HG03460 (cell line): ENCODE measurements around the gene SOX13.

Experiments
- ATAC-seq: cut with Tn5 transposase; IDR thresholded peaks from one replicate; pipeline ENCODE4 v1.9.1; 2021; ENCODE audit not compliant: unreplicated experiment

The SOX13 gene

GRCh38 chr1:204149635-204150565 is 77.0 kb downstream of the SOX13 start:
- no peak for ATAC-seq

GRCh38 chr1:204150702-204151551 is 78.0 kb downstream of the SOX13 start:
- ATAC-seq: no peak

- ATAC-seq: no peak
Measured at GRCh38 chr1:204151552-204152309, 78.8 kb downstream of the SOX13 start, which contains the start of gene ETNK2. ETNK2 (minus strand) TSS chr1:204152044; CDS start chr1:204151852, 192 bp downstream.

DNA sequence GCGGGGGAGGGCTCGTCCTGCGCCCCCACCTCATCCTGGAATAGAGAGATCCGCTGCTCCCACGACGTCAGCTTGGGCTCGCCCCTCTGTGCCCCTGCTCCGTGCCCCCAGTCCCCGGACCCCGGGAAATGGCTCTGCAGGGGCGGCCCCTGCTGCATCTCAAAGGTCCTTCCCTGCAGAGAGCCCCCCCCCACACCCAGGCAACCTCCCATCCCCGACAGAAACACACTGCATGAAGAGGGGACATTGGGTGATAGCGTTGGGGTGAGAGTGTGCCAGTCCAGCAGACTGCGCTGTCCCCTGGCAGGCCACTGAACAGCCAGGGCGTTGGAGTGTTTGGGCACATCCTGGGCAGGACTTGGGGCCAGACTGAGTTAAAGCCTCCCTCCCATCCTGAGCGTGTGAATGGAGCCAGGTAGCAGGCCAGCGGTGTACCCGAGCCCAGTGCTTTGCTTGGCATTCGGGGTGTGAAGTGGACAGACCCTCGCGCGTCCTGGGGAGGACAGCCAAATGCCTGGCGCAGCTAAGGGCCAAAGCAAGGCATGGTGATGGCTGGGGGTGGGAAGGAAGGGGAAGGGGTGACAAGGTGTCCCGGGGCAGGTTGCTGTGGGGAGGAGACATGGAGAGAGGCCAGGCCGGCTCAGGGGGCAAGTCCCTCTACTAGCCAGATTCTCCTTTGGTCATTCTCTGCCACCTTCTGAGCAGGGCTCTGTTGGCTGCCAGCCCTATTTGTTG is 79.6 kb downstream of the SOX13 start:
- ATAC-seq: no peak

DNA sequence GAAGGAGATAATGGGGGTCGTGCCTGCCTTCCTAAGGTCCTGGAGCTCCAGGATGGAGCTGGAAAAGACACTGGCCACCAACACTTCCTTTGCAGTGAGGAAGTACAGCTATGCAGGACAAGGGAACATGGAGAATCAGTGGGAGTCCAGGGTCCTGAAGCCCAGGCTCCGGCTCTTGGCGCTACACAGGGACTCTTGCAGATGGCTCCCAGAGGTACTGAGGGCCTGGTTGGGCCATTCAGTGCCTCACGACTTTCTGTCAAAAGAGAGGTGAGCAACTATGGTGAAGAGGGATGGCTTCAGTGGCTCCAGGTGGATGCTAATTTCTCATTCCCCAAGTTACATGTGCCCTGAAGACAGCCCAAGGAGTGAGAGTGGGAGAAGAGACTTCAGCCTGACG is 80.8 kb downstream of the SOX13 start:
- no peak for ATAC-seq

DNA sequence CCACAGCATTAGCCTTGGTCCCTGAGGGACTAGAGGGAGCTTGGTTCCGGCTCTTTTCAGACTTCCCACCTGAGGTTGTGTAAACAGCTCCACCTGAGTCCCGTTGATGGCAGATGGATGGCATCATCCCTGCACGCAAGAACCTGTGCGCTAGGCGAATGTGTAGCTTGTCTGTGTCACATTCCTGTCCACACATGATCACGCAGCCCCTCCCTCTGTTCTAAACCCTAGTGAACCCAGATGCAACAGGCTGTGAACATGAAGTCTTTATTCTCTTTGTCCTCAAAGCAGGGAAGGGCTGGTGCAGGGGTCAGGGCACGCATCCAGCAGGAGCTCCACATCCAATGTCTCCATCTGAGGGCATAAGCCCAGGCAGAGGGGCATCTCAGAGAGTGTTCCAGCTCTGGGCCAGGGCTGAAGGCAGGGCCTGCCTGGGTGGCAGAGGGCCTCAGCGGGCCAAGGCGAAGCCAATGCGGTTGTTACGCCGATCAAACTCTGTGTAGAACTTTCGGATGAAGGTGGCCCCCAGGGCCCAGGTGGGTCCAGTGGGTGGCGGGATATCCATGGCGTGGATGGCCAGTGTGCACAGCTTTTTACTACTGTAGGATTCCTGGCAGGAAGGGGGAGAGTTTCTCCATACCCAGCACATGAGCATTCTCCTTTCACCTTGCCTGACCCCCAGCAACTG is 81.8 kb downstream of the SOX13 start:
- ATAC-seq: no peak

DNA sequence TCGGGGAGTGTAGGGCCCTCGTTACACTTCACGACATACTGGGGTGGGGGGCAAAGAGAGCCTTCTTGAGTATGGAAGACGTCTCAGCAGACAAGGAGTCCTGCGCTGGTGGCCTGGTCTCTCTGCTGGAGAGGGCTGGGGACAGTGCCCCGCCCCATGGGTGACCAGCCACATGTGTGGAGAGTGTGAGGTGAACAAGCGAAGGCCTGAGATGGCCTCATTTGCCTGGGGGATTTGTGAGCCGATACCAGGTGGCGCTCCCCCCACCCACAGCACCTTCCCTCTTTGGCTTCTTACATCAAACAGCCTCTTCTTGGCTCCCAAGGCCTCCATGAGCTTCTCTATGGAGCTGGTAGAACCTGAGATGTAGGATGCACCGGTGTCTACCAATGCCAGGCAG is 83.0 kb downstream of the SOX13 start:
- no peak for ATAC-seq

GRCh38 chr1:204157962-204158361 is 85.0 kb downstream of the SOX13 start:
- ATAC-seq: no peak

- no peak for ATAC-seq
Measured at GRCh38 chr1:204161609-204162493, 88.9 kb downstream of the SOX13 start.

GRCh38 chr1:204162494-204163074 is 89.7 kb downstream of the SOX13 start:
- no peak for ATAC-seq

DNA sequence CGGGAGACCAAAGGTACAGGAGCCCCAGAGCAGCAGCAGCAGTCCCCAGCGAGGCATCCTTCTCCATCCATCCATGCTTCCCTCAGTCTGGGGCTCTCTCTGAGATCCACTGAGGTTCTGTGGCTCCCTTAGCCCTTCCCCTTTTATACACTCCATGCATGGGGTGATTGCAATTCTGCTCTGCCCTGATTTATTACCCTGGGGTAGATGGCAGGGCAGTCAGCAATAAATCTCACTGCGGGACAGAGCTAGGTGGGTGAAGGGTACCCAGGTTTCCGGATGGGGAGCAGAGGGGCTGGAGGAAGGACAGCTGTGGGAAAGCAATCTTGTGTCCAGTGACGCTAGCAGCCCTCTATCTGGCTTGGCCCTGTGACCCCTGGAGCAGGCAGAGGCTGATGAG is 93.3 kb downstream of the SOX13 start, which contains the start of gene REN:
REN (minus strand) TSS at position 119 of the 400 bp plus-strand sequence; CDS start at position 75, 44 bp downstream.
- no peak for ATAC-seq

DNA sequence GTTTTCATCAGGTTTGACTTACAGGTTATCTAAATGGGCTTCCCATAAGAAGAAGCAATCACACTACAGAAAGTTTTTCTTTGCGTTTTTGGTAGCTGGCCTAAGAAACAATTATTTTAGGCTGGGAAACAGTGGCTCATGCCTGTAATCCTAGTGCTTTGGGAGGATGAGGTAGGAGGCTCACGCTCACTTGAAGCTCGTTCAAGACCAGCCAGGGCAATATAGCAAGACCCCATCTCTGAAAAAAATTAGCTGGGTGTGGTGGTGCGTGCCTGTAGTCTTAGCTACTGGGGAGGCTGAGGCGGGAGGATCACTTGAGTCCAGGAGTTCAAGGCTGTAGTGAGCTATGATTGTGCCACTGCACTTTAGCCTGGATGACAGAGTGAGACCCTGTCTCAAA is 94.8 kb downstream of the SOX13 start:
- no peak for ATAC-seq

- ATAC-seq: no peak
Measured at GRCh38 chr1:204169858-204170257, 96.9 kb downstream of the SOX13 start.

- no peak for ATAC-seq
Measured at GRCh38 chr1:204170494-204171155, 97.7 kb downstream of the SOX13 start.

- no peak for ATAC-seq
Measured at GRCh38 chr1:204171751-204172178, 98.8 kb downstream of the SOX13 start.

DNA sequence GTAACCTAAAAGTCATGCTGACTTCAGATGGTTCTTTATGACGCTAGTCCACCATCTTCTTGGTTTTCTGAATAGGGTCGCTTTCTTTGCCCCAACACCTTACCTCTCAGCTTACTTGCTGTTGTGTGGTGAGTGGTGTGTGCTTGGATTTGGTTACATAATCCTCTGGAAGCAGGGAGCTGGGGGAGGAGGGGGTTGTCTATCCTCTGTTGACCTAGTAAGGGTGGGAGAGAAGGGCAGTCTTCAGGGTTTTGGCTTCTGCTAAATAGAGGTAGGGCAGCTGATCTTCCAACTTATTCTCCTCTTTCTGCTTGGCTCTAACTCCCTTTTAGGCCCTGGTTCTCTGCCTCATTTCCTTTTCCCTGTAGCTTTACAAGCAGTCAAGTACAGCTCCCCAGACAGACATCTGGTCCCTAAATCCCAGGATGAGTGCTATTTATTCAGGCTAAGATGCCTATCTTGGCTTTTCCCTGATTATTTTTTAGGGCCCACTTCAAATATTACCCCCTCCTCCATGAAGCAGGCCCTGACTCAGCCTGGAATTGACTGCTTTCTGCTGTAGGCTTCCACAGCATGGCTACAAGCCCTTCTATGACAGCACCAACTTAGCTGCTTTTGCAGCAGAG is 99.6 kb downstream of the SOX13 start:
- ATAC-seq: no peak

DNA sequence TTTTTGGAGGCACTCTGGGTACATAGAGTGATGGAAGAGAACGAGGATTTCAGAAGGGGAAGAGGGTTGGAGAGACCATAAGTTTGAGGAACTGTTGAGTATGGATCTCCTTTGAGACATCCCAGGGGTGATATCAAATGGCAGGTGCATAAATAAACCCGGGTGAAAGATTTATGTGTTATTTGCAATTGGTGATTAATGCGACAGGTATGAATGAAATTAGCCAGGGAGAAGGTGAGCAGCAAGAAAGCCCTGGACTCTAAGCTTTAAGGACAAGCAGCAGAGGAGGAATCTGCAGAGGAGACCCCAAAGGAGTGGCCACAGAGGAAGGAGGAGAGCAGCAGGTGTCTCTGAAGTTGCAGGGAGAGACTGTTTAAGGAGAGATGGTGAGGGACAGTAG is 102.0 kb downstream of the SOX13 start:
- ATAC-seq: no peak
